ACHN (cell line): Measurements from ENCODE around the gene FAM3B.
"Not testable (repeated sequence)": the region's sequence is repeated elsewhere in the genome, so short reads cannot be mapped to it uniquely, and the experiment has no call there.

Experiments used
- DNase-seq: peaks from one replicate; pipeline ENCODE4 v3.0.0-alpha.2; 2015
- in situ Hi-C: cut with HindIII; loops from 2 replicates; pipeline ENCODE4 v1.10.0; 2017; ENCODE audit warnings: low sequenced_read_pairs, low pct_ligation_motif_present, low pct_unique_long_range_greater_than_20kb

FAM3B gene, protein sequence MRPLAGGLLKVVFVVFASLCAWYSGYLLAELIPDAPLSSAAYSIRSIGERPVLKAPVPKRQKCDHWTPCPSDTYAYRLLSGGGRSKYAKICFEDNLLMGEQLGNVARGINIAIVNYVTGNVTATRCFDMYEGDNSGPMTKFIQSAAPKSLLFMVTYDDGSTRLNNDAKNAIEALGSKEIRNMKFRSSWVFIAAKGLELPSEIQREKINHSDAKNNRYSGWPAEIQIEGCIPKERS

GRCh38 chr21:41316200-41317062 lies at the start of gene FAM3B:
TSS of gene FAM3B (plus strand) at chr21:41316801. CDS start at chr21:41316880, 79 bp downstream.
- in situ Hi-C loops = no loop called here
- no peak for DNase-seq

DNA sequence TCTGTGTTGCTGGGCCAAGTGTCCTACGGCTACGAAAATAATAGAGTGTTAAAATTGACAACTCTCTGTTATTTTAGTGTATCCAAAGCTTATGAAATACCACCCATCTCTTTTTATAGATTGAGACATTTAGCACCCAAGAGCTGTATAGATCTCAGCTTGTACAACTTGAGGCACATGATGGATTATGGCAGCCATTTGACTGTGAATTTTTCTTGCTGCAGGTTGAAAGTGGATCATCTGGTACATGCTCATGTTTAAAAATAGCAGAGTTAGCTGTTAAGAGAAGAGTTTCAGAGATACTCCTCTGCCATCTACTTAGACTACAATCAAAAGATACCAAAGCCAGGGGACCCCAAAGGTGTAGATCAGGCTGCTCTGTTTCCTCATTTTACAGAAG lies 49.3 kb upstream of the FAM3B start:
- in situ Hi-C loops = no loop called here
- no peak for DNase-seq

DNA sequence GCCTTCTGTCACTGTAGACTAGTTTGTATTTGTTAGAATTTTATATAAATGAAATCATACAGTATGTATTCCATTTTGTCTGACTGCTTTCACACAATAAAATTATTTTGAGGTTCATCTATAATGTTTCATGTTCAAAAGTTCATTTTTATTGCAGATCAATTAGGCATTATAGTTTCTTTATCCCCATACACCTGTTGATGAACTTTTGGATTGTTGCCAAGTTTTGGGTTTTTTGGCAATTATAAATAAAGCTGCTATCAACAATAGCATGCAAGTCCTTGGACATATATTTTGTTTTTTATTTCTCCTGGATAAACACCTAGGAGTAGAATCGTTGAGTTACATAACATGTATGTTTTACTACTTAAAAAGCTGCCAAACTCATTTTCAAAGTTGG lies 47.1 kb upstream of the FAM3B start:
- in situ Hi-C loops = no loop called here

GRCh38 chr21:41277196-41277595 lies 39.4 kb upstream of the FAM3B start:
- DNase-seq = no peak
- in situ Hi-C loops = no loop called here

More for the DNA sequence above, 47.1 kb upstream of the FAM3B start:
- no peak for DNase-seq

DNA sequence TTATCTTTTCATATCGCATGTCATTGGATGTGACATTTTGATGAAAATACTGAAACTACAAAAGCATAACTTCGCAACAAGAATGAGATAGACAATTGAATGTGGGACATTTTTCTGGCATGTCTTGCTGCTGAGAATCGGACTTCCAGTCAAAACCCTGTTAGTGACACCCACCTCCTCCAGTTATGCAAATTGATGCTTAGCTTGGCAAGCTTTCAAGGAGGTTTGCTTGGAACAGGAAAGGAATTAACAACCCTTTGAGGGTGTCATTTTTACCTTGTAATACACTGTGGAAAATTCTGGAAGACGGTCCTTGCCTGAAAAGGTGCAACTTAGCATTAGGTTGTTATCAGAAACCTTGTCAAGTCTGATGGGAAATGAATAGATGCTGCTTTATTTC lies 38.8 kb upstream of the FAM3B start:
- in situ Hi-C loops = no loop called here

DNA sequence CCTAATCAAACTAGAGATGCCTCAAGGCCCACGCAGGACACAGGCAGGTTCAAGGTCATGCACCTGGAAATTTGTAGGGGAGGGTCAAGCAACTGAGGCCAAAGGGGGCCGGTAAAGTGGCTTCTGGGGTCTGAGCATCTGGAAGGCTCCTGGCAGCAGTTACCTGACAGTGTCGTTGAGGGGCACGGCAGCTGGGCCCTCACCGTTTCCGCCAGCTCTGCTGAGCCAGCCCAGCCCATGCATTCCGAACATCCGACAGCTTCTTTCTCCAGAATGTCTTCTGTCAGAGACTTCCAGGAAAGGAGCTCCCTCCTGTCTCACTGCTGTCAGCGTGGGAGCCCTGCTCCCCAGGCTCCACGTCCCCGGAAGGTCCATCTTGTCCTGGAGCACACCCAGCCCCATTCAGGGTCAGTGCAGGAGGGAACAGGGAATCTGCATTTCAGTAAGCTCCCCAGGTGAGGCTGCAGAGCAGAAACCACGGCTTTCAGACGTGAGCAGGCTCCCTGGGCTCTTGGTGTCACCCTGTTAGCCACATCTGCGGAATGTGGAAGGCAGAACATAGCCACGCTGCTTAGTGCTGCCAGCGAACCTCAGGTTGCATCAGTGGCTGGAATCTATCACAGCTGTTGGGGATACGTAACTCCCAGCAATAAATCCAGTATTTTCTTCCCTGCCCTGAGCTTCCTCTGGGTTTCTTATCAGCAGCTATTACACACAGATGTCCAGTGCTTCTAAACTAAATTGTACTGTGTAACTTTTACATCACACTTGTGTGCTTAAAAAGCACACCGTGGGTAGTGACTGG lies 36.3 kb upstream of the FAM3B start:
- DNase-seq = no peak
- in situ Hi-C loops = no loop called here

More for the DNA sequence above, 38.8 kb upstream of the FAM3B start:
- DNase-seq = no peak

- in situ Hi-C loops = no loop called here
- DNase-seq = no peak
Measured at GRCh38 chr21:41282412-41282811, 34.2 kb upstream of the FAM3B start.

DNA sequence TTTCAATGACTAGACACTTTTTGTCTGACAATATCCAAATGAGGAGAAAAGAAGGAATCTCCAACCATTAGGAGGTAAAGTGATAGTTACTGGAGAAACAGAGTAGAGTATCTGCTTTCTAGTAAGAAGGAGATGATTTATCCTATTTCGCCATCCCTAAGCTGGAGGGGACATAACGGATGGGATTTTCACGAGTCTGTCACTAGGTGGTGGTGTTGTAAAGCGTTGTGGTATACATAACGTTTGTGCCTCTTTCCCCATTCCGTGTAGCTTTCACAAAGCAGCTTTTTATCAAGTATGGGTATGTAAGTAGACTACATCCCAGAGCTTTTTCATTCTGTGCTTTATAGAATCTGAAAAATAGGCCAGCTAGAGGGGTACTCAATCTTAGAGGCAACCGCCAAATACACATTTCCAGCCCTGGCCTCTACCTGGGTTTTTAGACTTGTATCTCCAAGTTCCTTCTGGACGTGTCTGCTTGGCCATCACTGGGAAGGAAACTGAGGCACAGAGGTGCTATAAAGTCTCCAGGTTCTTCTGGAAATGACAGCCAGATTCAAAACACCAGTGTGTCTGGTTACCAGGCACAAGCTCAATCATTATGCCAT lies 33.3 kb upstream of the FAM3B start:
- in situ Hi-C loops = no loop called here
- peak; percentile 63 for DNase-seq

GRCh38 chr21:41289431-41289830 lies 27.2 kb upstream of the FAM3B start:
- no peak for DNase-seq
- in situ Hi-C loops = no loop called here

GRCh38 chr21:41290106-41290799 lies 26.3 kb upstream of the FAM3B start:
- no peak for DNase-seq
- in situ Hi-C loops = no loop called here

DNA sequence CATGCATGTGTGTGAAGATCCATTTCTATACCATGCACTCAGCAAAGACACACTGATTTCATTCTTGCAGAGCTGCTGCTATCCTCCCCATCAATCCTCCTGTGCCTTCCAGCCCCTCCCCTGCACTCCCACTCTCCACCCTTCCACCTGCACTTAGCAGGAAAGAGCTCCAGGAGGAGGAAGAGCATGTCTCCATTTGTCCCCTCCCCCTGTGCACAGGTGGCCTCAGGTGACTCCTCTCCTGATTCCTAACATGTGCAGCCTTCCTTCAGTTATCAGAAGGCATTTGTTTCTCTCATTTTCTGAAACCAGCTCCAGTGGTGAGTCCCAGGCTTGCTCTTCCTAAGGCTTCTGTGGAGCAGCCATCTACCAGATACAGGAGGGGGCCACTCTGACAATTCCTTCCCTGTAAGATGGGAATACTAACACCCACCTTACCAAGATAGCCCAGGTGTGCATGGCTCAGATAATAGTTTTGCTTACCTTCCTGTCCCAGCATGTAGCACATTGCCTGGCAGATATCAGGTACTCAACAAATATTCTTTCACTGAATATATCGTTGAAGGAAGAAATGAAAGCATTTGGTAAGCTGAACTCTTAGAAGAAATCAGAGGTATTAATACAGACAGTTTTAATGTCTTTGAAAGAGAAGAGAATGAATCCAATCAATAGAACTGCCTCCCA lies 21.9 kb upstream of the FAM3B start:
- DNase-seq = no peak
- in situ Hi-C loops = no loop called here

DNA sequence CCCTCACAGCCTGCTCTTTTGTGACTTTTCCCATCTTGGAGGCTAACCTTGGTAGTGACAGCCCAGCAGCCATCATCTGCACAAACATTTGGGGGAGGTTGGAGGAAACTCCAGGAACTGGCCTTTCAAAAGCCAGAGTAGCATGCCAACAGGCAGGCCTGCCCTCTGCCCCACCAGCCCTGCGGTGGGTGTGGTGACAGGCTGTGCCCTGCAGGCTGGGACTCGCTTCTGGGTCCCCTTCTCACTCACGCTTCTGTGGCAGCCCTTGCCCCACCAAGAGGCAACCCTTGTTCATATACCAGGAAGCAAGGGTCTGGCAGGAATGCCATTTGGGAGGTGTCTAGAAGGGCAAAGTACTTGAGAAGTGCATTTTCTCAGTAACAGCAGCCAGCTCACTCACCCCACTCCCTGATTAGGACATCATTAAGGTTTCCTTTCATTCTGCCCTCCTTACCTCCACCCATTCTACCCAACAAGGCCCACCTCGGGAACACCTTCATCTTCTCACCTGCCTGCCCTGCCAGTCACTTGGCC lies 20.8 kb upstream of the FAM3B start:
- in situ Hi-C loops = no loop called here
- no peak for DNase-seq

GRCh38 chr21:41302976-41303375 lies 13.6 kb upstream of the FAM3B start:
- in situ Hi-C loops = no loop called here
- no peak for DNase-seq

- DNase-seq = no peak
Measured at GRCh38 chr21:41304068-41304720, 12.4 kb upstream of the FAM3B start.

GRCh38 chr21:41307219-41307618 lies 9.4 kb upstream of the FAM3B start:
- DNase-seq = no peak
- in situ Hi-C loops = no loop called here

More at GRCh38 chr21:41304068-41304720, 12.4 kb upstream of the FAM3B start:
- in situ Hi-C loops = no loop called here

DNA sequence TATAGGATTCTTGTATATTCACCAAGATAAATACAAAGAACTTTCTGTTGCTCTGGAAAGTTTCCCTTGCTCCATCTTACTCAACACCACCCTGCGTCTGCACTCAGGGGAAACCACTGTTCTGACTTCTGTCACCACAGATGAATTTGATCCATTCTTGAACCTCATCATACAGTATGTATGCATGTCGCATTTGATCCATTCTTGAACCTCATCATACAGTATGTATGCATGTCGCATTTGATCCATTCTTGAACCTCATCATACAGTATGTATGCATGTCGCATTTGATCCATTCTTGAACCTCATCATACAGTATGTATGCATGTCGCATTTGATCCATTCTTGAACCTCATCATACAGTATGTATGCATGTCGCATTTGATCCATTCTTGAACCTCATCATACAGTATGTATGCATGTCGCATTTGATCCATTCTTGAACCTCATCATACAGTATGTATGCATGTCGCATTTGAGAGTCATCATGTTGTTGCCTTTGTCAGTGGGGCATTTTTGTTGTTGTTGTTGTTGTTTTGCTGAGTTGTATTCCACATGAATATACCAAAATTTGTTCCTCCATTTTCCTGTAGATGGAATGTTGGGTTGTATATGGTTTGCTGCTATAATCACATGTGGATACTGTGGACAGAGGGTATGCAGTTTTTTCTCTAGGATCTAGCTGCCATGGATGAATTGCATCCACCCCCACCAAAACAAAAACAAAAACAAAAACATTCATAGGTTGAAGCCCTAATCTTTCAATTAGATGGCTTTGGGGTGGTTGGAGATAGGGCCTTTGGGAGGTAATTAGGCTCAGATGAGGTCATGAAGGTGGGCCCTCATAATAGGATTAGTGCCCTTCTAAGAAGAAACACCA lies 3.1 kb upstream of the FAM3B start:
- in situ Hi-C loops, DNase-seq: not testable (repeated sequence)
